OCI-LY7 (cell line): ENCODE data around the gene TMEM164. TPM values are rescaled to one million over a fixed set of nuclear protein-coding genes. Genes with fewer than 3 reads are reported as not detected.

ENCODE experiments used
- BruUV-seq: library from RNA; stranded (reverse); fragments of 400-500 nt; replicated peaks from 2 replicates; lab custom pipeline; 2021; lab: Mats Ljungman, UMichigan
- CTCF ChIA-PET: fragments of 300-600 bp; sonication (Branson Sonifier 250); formaldehyde crosslinking; loops from one replicate; lab custom pipeline; 2022; ENCODE audit warnings: antibody characterized with exemption; ENCODE audit not compliant: unreplicated experiment; lab: Charles Lee
- POLR2A ChIA-PET: fragments of 300-600 bp; sonication (Branson Sonifier 250); formaldehyde crosslinking; loops from one replicate; lab custom pipeline; 2022; ENCODE audit warnings: antibody characterized with exemption; lab: Charles Lee
- DNase-seq: peaks from one replicate; pipeline ENCODE4 v3.0.0-alpha.2; 2015; ENCODE audit warnings: low spot score
- H2AFZ ChIP-seq: fragments of 200-600 bp; sonication (generic), shearing (Covaris generic); 2 replicates; pipeline ENCODE4 v1.6.1; 2014; ENCODE audit warnings: mild to moderate bottlenecking, antibody characterized with exemption, low read length, moderate library complexity
- H3K27ac ChIP-seq: fragments of 200-600 bp; sonication (generic); 2 replicates; pipeline ENCODE4 v1.5.1; 2014; ENCODE audit warnings: mixed run types, low read depth, mild to moderate bottlenecking, moderate library complexity, low read length, inconsistent platforms; ENCODE audit not compliant: poor library complexity, severe bottlenecking
- H3K36me3 ChIP-seq: fragments of 200-600 bp; sonication (generic); 2 replicates; pipeline ENCODE4 v1.6.1; 2014; ENCODE audit warnings: mild to moderate bottlenecking, antibody characterized with exemption, low read length, moderate library complexity, mixed read lengths; ENCODE audit not compliant: insufficient read depth
- H3K4me1 ChIP-seq: fragments of 200-600 bp; sonication (generic); 2 replicates; pipeline ENCODE4 v1.5.1; 2014; ENCODE audit warnings: mild to moderate bottlenecking, low read length; ENCODE audit not compliant: insufficient read depth, poor library complexity, severe bottlenecking
- H3K4me2 ChIP-seq: fragments of 200-600 bp; sonication (generic); 2 replicates; pipeline ENCODE4 v1.6.1; 2014; ENCODE audit warnings: mild to moderate bottlenecking, low read length
- H3K4me3 ChIP-seq: fragments of 200-600 bp; sonication (generic); 2 replicates; pipeline ENCODE4 v1.5.1; 2014; ENCODE audit warnings: mild to moderate bottlenecking, low read depth, low read length; ENCODE audit not compliant: poor library complexity, severe bottlenecking
- H3K79me2 ChIP-seq: fragments of 200-600 bp; sonication (generic); 2 replicates; pipeline ENCODE4 v1.6.1; 2016; ENCODE audit warnings: low read depth, mild to moderate bottlenecking, low read length, moderate library complexity, mixed read lengths; ENCODE audit not compliant: insufficient read depth
- H3K9me2 ChIP-seq: fragments of 200-600 bp; sonication (generic); 2 replicates; pipeline ENCODE4 v1.6.1; 2016; ENCODE audit warnings: mild to moderate bottlenecking, low read length, mixed read lengths; ENCODE audit not compliant: insufficient read depth
- H3K9me3 ChIP-seq: fragments of 200-600 bp; sonication (generic); 2 replicates; pipeline ENCODE4 v1.6.1; 2014; ENCODE audit warnings: mild to moderate bottlenecking, mixed run types, low read length, mixed read lengths
- H4K20me1 ChIP-seq: fragments of 200-600 bp; sonication (generic); 2 replicates; pipeline ENCODE4 v1.6.1; 2014; ENCODE audit warnings: mild to moderate bottlenecking, antibody characterized with exemption, low read length, moderate library complexity, mixed read lengths; ENCODE audit not compliant: insufficient read depth
- EZH2phosphoT487 ChIP-seq: fragments of 200-600 bp; sonication (generic); IDR thresholded peaks from 2 replicates; pipeline ENCODE4 v1.6.1; 2018; ENCODE audit warnings: low read depth, borderline replicate concordance, mild to moderate bottlenecking, mixed run types, antibody characterized with exemption, low read length, moderate library complexity, mixed read lengths
- intact Hi-C: fragments of 100-400 bp; cut with micrococcal nuclease; formaldehyde crosslinking; loops from one replicate; pipeline ENCODE4 v1.10.0; 2022; ENCODE audit not compliant: unreplicated experiment
- total RNA-seq, 2 experiments: library from RNA; depleted of rRNA in 1 of 2; stranded (reverse); fragments of >200 nt in 1 of 2; shearing (Covaris generic) in 1 of 2; gene quantifications; 2 replicates each; pipeline ENCODE4 v1.2.3, GENCODE V29; 2014 to 2022
- TF ChIP-seq, protein P1 (sequence below): fragments of 200-600 bp; sonication (generic); conservative IDR thresholded peaks from 2 replicates; pipeline ENCODE4 v1.5.1; 2014; ENCODE audit warnings: mild to moderate bottlenecking, antibody characterized with exemption, low read length, moderate library complexity, mixed read lengths

The TMEM164 gene
- total RNA-seq, 2 experiments from 2014 or later: 7.2 to 11.1 TPM

DNA sequence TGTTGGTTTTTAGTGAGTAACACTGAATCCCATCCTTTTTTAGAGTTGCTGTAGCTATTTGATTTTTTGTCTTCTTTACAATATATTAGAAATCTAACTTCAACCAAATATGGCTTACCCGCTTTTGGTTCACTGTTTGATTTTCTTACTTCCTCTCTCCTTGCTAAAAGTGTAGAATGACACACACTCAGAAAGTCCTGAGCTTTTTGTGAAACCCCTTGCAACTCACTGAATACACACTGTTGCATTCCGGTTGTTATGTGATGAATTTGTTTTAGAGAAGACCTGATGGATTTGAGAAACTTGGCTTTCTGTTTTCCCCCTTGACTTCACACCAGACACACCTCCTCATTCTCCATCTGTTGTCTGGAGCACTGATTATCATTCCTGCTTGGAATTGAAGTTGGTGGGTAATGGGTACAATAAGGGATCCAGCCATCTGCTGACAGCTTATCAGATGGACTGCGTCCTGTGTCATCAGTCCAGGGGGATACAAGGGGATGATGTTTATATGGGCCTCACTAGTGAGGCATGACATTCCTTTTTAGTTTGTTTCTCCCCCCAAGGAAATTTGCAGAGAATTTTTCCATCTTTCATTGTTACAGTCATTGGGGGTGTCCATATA lies 5.2 kb downstream of the TMEM164 start:
- H3K36me3 ChIP-seq: no peaks in the 10 kb centered on the region; the same call in 1 of the 2 replicates
- TF ChIP-seq, protein P1, sequence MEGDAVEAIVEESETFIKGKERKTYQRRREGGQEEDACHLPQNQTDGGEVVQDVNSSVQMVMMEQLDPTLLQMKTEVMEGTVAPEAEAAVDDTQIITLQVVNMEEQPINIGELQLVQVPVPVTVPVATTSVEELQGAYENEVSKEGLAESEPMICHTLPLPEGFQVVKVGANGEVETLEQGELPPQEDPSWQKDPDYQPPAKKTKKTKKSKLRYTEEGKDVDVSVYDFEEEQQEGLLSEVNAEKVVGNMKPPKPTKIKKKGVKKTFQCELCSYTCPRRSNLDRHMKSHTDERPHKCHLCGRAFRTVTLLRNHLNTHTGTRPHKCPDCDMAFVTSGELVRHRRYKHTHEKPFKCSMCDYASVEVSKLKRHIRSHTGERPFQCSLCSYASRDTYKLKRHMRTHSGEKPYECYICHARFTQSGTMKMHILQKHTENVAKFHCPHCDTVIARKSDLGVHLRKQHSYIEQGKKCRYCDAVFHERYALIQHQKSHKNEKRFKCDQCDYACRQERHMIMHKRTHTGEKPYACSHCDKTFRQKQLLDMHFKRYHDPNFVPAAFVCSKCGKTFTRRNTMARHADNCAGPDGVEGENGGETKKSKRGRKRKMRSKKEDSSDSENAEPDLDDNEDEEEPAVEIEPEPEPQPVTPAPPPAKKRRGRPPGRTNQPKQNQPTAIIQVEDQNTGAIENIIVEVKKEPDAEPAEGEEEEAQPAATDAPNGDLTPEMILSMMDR: no peak
- no peak for TF ChIP-seq EZH2phosphoT487
- H3K27ac ChIP-seq: no peak overlapping the region
- H3K9me3 ChIP-seq: no peaks in the 10 kb centered on the region
- CTCF ChIA-PET: no interaction called here
- no peak for DNase-seq
- no peaks in the 10 kb centered on the region for H4K20me1 ChIP-seq
- no peak overlapping the region for H3K4me2 ChIP-seq
- H3K4me1 ChIP-seq: no peaks in the 10 kb centered on the region
- no peaks in the 10 kb centered on the region for H3K9me2 ChIP-seq
- BruUV-seq: no TSS peak
- POLR2A ChIA-PET: no interaction called here
- intact Hi-C loops: no loop called here
- H2AFZ ChIP-seq: no peak overlapping the region
- no peak overlapping the region for H3K4me3 ChIP-seq
- no peaks in the 10 kb centered on the region for H3K79me2 ChIP-seq

DNA sequence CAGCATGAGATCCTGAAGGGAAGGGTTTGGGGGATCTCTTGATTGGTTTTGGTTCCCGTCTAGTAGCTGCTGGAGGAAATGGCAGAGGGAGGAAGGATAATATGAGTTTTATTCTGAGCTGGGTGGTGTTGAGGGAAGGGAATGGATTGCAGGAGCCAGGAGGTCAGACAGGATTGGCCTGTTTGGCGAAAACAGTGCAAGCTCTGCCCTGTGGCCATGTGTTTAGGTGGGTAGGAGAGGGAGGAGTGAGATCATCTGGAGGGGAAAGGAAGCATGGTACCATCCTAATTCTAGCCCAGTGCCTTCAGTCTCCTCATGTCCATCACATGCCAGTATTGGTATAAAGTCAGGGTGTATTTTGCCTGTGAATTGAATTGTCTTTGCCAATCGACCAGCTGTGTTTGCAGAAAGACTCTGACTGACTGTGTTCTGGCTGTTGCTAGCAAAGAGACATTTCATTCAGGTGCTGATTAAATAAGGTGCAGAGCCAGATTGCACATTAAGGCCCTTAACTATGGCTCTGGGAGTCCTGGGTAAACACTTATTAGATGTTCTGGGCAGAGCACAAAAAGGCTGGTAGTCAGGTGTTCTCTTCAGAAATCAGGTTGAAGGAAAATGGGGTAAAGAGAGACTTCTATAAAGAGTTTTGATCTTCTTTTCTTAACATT lies 10.0 kb downstream of the TMEM164 start:
- ChIA-PET CTCF (no interaction called here), POLR2A (no interaction called here)
- no peak for DNase-seq
- Histone ChIP-seq H3K4me1 (no peaks in the 10 kb centered on the region), H4K20me1 (no peaks in the 10 kb centered on the region), H3K9me3 (no peaks in the 10 kb centered on the region), H3K27ac (no peak overlapping the region), H2AFZ (no peak overlapping the region), H3K36me3 (no peaks in the 10 kb centered on the region; the same call in 1 of the 2 replicates), H3K9me2 (no peaks in the 10 kb centered on the region), H3K79me2 (no peaks in the 10 kb centered on the region), H3K4me3 (no peak overlapping the region), H3K4me2 (no peak overlapping the region)
- intact Hi-C loops: no loop called here
- BruUV-seq: no TSS peak
- TF ChIP-seq, protein P1: no peak
- no peak for TF ChIP-seq EZH2phosphoT487

DNA sequence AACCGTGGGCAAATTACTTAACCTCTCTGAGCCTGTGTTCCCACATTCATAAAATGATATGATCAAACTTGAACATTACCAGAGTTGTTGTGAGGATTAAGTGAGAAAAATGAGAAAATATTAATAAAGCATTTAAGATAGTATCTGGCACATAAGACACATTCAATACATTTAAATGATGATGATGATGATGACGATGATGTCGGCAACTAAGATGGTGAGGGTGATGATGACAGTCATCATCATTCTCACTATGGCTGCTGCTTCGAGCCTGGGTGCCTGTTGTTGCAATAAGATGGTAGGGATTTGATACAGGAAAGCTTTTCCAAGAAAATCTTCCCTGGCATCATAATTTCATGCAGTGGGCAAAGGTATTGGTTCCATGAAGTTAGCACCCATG lies 11.1 kb downstream of the TMEM164 start:
- H3K4me2 ChIP-seq: no peak overlapping the region
- TF ChIP-seq, protein P1: no peak
- TF ChIP-seq EZH2phosphoT487: no peak
- ChIA-PET CTCF (interaction anchor here (0.6 kb wide), 1 partner anchor 479 kb away, joined by 3 read pairs; no protein-coding TSS in a partner anchor), POLR2A (no interaction called here)
- no peak overlapping the region for H2AFZ ChIP-seq
- intact Hi-C loops: no loop called here
- H3K36me3 ChIP-seq: no peaks in the 10 kb centered on the region; the same call in 1 of the 2 replicates
- no peak overlapping the region for H3K4me3 ChIP-seq
- H3K4me1 ChIP-seq: no peaks in the 10 kb centered on the region
- no peaks in the 10 kb centered on the region for H4K20me1 ChIP-seq
- H3K9me2 ChIP-seq: no peaks in the 10 kb centered on the region
- no peaks in the 10 kb centered on the region for H3K9me3 ChIP-seq
- BruUV-seq: no TSS peak
- no peak overlapping the region for H3K27ac ChIP-seq
- no peaks in the 10 kb centered on the region for H3K79me2 ChIP-seq
- DNase-seq: no peak
